LNCaP clone FGC (cell line): ENCODE results near the gene CD96.
"Not testable (repeated sequence)": the region's sequence is repeated elsewhere in the genome, so short reads cannot be mapped to it uniquely, and the experiment has no call there.

Source experiments
- DNase-seq: peaks from one replicate; pipeline ENCODE4 v3.0.0-alpha.2; 2011; ENCODE audit warnings: low read depth
- H3K4me3 ChIP-seq: 2 replicates; pipeline ENCODE4 v1.5.1; 2011; ENCODE audit warnings: mild to moderate bottlenecking, low read depth, low read length, control low read depth
- TF ChIP-seq, protein P1 (sequence below): IDR thresholded peaks from 2 replicates; pipeline ENCODE4 v1.5.1; 2012; ENCODE audit warnings: mild to moderate bottlenecking; ENCODE audit not compliant: control insufficient read depth, insufficient read depth; ENCODE audit errors: extremely low read depth

Gene CD96

DNA sequence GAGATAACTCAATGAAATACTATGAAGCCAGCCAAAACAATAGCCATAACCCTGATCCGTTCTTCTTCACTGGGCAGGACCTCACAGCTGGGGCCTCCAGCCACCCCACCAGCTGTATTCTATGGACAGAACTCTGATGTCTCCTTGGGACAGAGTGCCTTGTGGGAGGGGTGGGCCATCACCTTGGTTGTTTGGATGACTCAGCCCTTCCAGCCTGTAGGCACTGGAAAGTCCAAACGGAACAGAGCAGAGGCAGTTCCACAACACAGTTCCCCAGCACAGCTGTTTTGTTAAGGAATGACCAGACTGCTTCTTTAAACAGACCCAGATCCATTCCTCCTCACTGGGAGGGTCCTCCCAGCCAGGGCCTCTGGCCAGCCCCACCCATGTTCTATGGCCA lies 85.1 kb downstream of the CD96 start:
- DNase-seq: no peak
- TF ChIP-seq, protein P1, sequence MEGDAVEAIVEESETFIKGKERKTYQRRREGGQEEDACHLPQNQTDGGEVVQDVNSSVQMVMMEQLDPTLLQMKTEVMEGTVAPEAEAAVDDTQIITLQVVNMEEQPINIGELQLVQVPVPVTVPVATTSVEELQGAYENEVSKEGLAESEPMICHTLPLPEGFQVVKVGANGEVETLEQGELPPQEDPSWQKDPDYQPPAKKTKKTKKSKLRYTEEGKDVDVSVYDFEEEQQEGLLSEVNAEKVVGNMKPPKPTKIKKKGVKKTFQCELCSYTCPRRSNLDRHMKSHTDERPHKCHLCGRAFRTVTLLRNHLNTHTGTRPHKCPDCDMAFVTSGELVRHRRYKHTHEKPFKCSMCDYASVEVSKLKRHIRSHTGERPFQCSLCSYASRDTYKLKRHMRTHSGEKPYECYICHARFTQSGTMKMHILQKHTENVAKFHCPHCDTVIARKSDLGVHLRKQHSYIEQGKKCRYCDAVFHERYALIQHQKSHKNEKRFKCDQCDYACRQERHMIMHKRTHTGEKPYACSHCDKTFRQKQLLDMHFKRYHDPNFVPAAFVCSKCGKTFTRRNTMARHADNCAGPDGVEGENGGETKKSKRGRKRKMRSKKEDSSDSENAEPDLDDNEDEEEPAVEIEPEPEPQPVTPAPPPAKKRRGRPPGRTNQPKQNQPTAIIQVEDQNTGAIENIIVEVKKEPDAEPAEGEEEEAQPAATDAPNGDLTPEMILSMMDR: no peak
- H3K4me3 ChIP-seq: no peak overlapping the region

DNA sequence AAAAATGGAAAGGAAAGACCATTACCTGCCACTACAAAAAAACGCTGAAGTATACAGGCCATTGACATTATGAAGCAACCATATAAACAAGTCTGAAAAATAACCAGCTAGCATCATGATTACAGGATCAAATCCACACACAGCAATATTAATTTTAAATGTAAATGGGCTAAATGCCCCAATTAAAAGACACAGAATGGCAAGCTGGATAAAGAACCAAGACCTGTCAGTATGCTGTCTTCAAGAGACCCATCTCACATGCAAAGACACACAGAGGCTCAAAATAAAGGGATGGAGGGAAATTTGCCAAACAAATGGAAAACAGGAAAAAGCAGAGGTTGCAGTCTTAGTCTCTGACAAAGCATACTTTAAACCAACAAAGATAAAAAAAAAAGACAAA lies 87.0 kb downstream of the CD96 start:
- not testable (repeated sequence) for H3K4me3 ChIP-seq

DNA sequence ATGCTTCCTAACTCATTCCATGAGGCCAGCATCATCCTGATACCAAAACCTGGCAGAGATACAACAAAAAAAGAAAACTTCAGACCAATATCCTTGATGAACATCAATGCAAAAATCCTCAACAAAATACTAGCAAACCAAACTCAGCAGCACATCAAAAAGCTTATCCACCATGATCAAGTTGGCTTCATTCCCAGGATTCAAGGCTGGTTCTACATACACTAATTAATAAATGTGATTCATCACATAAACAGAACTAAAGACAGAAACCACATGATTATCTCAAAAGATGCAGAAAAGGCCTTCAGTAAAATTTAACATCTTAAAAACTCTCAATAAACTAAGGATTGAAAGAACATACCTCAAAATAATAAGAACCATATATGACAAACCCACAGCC lies 88.6 kb downstream of the CD96 start:
- not testable (repeated sequence) for H3K4me3 ChIP-seq, DNase-seq

More for the DNA sequence above, 87.0 kb downstream of the CD96 start:
- DNase-seq: not testable (repeated sequence)

DNA sequence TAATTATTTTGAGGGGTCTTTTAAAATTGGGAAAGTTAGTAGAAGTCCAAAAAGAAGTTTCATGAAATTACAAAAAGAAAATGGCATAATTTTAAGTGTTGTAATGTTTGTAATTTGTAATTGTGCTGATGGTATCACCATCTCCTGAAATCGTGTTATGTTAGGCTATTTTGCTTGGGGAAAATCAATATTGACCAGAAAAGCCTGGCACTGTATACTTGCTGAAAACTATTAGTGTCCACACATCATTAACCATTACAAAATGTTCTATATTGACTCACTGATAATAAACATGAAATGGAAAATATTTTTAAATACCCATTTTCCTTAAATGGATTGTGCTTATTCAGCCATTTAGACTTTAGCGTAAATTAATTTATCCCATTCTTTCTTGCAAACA lies 93.4 kb downstream of the CD96 start:
- no peak for DNase-seq
- H3K4me3 ChIP-seq: no peak overlapping the region
- TF ChIP-seq, protein P1: no peak

DNA sequence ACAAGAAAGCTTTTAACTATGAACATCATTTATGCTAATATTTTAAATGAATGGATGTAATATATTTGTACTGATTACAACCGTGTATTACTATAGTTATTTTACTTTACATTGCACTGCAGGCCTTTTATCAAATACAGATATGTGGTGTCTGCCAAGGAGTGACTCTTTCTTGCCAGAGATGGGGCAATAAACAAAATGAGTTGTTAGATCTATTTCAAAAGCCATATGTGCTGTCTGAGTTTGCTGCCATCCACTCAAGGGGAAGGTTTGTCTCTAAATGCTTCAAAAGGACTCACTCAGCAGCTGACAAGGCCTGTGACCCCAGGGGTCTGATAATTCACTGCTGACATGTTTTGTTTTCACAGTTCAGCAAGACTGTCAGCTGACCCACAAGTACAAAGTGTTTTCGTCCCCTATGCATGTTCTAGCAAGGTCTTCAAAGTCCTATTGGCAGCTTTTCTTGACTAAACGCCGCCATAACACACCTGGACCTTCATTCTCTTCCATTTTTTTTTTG lies 94.4 kb downstream of the CD96 start:
- H3K4me3 ChIP-seq: no peak overlapping the region
- no peak for DNase-seq
- TF ChIP-seq, protein P1: no peak

DNA sequence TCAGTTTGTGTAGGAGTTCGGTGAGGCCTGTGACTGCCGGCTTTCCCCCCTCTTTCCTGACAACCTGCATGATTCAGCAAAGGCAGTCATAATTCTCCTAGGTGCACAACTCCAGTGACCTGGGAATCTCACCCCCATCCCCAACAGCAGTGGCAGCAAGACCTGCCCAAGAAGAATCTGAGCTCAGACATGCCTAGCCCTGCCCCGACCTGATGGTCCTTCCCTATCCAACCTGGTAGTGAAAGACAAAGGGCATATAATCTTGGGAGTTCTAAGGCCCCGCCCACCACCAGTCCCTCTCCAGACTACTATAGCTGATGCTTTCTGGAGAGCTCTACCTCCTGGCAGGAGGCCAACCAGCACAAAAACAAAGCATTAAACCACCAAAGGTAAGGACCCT lies 97.3 kb downstream of the CD96 start:
- TF ChIP-seq, protein P1: no peak
- no peak overlapping the region for H3K4me3 ChIP-seq
- no peak for DNase-seq

DNA sequence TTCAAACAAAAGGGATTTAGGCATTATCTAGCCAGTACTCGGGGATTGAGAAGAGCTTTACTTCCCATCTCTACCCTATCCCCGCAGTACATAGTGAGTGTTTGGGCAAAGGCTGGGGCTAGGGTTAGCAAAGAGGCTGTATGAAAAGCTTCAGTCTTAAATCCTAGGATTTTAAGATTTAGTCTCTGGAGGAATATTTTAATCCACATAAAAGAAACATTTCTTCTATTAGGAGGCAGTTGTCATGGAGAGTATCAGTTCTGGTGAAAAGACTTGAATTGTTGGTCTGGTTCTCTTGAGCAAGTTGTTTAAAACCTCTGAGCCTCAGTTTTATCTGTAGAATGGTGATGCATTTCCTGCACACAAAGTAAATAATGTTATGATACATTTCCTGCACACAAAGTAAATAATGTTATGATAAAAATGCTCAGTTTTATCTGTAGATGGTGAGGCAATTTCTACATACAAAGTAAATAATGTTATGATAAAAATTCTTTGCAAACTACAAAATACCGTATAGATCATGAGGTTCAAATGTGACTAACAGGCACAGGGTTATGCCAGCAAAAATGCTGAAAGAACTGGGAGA lies 107.1 kb downstream of the CD96 start:
- TF ChIP-seq, protein P1: no peak
- DNase-seq: no peak

More for the DNA sequence above, 107.1 kb downstream of the CD96 start:
- H3K4me3 ChIP-seq: no peak overlapping the region
